GM12892 (cell line): Measurements from ENCODE around the gene HS1BP3.
A peak's percentile ranks its signal among the peaks of the same experiment; 100 is the strongest.

Source experiments
- DNase-seq: peaks from one replicate; pipeline ENCODE4 v3.0.0; 2011; ENCODE audit not compliant: insufficient read length
- FAIRE-seq: peaks from 2 replicates; lab custom pipeline; 2011; peaks lifted over from hg19 to GRCh38; lab: Jason Lieb, UNC
- POLR2A ChIP-seq: IDR thresholded peaks from 2 replicates; pipeline ENCODE4 v1.6.1; 2011; ENCODE audit warnings: low read depth, low read length, control low read depth
- POLR2AphosphoS5 ChIP-seq: IDR thresholded peaks from 2 replicates; pipeline ENCODE4 v1.6.1; 2011; ENCODE audit warnings: low read depth, low read length, control low read depth
- TAF1 ChIP-seq: IDR thresholded peaks from 2 replicates; pipeline ENCODE4 v1.6.1; 2011; ENCODE audit warnings: low read depth, mild to moderate bottlenecking, control low read depth, low read length, borderline replicate concordance

Gene HS1BP3

GRCh38 chr2:20596973-20597859 lies 53.7 kb downstream of the HS1BP3 start:
- DNase-seq (no peak), FAIRE-seq (no peak)
- TF ChIP-seq POLR2AphosphoS5 (no peak), POLR2A (no peak), TAF1 (no peak)

GRCh38 chr2:20596193-20596972 lies 54.5 kb downstream of the HS1BP3 start:
- no peak for DNase-seq
- no peak for FAIRE-seq
- TF ChIP-seq TAF1 (no peak), POLR2A (no peak), POLR2AphosphoS5 (no peak)

- no peak for TF ChIP-seq TAF1
- peak; percentile 63; the same call in 1 of the 2 replicates for TF ChIP-seq POLR2A
- TF ChIP-seq POLR2AphosphoS5 = peak; percentile 66; the same call in 1 of the 2 replicates
- FAIRE-seq (peak; percentile 88), DNase-seq (peak; percentile 68)
Measured at GRCh38 chr2:20595439-20596192, 55.3 kb downstream of the HS1BP3 start.

GRCh38 chr2:20594957-20595356 lies 55.9 kb downstream of the HS1BP3 start:
- FAIRE-seq = no peak
- DNase-seq = no peak
- TF ChIP-seq TAF1 = no peak
- TF ChIP-seq POLR2A = no peak
- no peak for TF ChIP-seq POLR2AphosphoS5

GRCh38 chr2:20594048-20594750 lies 56.7 kb downstream of the HS1BP3 start:
- FAIRE-seq = no peak
- TF ChIP-seq POLR2AphosphoS5 = no peak
- no peak for TF ChIP-seq POLR2A
- TF ChIP-seq TAF1 = no peak
- no peak for DNase-seq

- FAIRE-seq (no peak), DNase-seq (no peak)
- TF ChIP-seq POLR2A (no peak), POLR2AphosphoS5 (no peak), TAF1 (no peak)
Measured at GRCh38 chr2:20593072-20594034, 57.5 kb downstream of the HS1BP3 start.

GRCh38 chr2:20592106-20593071 lies 58.5 kb downstream of the HS1BP3 start:
- no peak for TF ChIP-seq TAF1
- FAIRE-seq = no peak
- no peak for DNase-seq

GRCh38 chr2:20590704-20591515 lies 60.0 kb downstream of the HS1BP3 start:
- FAIRE-seq = no peak

More at GRCh38 chr2:20590704-20591515, 60.0 kb downstream of the HS1BP3 start:
- TF ChIP-seq POLR2A (no peak), POLR2AphosphoS5 (no peak), TAF1 (no peak)
- DNase-seq = no peak
